RWPE1 (cell line): Measurements from ENCODE around the gene FNIP2.
"Not testable (repeated sequence)": the region's sequence is repeated elsewhere in the genome, so short reads cannot be mapped to it uniquely, and the experiment has no call there.

ENCODE experiments used
- CTCF ChIA-PET: fragments of 350-600 bp; sonication (Branson Sonifier 250); formaldehyde crosslinking; extraction: SDS; loops from one replicate; lab custom pipeline; 2021; lab: Yijun Ruan, JAX
- POLR2A ChIA-PET: fragments of 400-600 bp; formaldehyde crosslinking; extraction: SDS; loops from one replicate; lab custom pipeline; 2020; ENCODE audit warnings: antibody characterized with exemption; ENCODE audit not compliant: low non-redundant PET; lab: Yijun Ruan, JAX
- DNase-seq: peaks from one replicate; pipeline ENCODE4 v3.0.0; 2012; ENCODE audit warnings: low spot score
- H3K27ac ChIP-seq: fragments of 450-650 bp; 2 replicates; pipeline ENCODE4 v1.5.1; 2017
- TF ChIP-seq, protein P1 (sequence below): fragments of 450-650 bp; conservative IDR thresholded peaks from 2 replicates; pipeline ENCODE4 v1.5.1; 2017; ENCODE audit warnings: low read depth, mild to moderate bottlenecking

FNIP2 gene

DNA sequence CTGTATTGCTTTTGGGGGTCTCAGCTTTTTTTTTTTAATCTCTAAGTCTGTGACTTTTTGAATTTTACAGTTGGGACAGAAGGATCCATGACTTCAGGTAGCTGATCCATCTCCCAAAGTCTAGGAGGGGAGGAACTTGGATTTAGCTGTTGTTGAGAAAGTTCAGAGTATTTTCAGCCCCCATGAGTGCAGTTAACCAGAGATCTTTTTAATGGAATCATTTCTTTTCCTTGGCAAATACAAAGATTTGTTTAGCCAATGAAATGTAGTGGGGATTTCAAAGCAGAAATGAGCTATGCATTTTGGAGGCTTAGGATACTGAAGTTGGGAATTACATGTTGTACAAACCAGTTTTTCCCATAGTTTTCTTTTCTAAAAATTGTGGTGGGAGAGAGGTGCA, 18.1 kb downstream of the FNIP2 start:
- TF ChIP-seq, protein P1, sequence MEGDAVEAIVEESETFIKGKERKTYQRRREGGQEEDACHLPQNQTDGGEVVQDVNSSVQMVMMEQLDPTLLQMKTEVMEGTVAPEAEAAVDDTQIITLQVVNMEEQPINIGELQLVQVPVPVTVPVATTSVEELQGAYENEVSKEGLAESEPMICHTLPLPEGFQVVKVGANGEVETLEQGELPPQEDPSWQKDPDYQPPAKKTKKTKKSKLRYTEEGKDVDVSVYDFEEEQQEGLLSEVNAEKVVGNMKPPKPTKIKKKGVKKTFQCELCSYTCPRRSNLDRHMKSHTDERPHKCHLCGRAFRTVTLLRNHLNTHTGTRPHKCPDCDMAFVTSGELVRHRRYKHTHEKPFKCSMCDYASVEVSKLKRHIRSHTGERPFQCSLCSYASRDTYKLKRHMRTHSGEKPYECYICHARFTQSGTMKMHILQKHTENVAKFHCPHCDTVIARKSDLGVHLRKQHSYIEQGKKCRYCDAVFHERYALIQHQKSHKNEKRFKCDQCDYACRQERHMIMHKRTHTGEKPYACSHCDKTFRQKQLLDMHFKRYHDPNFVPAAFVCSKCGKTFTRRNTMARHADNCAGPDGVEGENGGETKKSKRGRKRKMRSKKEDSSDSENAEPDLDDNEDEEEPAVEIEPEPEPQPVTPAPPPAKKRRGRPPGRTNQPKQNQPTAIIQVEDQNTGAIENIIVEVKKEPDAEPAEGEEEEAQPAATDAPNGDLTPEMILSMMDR = no peak
- no peak for DNase-seq
- no peak overlapping the region for H3K27ac ChIP-seq
- ChIA-PET CTCF (no interaction called here), POLR2A (no interaction called here)

DNA sequence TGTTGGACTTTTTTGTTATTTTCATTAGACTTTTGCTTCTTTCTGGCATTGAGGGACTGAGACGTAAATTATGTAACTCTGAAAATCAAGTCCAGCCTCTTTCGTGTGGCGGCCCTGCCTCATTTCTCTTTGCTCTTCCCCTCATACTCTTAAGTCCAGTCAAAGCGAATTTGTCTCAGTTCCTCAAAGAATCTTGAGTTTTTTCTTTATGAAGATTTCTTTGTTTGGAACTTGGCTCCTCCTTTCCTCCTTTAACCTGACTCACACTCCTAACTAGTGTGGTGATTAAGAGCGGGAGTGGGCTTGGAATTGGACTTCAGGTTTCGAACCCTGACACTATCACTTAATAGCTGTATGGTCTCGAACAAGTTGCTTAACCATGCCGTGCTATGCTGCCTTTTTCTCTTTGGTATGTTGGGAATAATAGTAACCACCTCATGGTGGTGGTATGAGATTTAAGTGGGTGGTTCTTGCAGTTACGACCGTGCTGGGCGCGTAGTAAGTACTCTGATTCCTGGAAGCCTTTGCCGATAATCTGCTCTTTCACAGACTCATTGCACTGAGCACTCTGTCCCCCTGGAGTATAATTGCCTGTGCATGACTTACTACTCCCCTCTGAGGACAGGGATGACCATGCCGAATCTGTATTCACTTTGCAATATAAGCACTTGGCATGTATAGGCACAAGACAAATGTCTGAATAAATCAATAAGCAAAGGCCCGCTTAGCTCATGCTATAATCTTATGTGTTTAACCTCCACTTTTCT, 19.1 kb downstream of the FNIP2 start:
- POLR2A ChIA-PET = interaction anchor here (0.6 kb wide), 1 partner anchor 129 kb away, joined by 3 read pairs; no protein-coding TSS in a partner anchor
- CTCF ChIA-PET = interaction anchor here (0.7 kb wide), 1 partner anchor 16 kb away, joined by 4 read pairs; no protein-coding TSS in a partner anchor
- TF ChIP-seq, protein P1 = no peak
- DNase-seq = no peak
- H3K27ac ChIP-seq = no peak overlapping the region

DNA sequence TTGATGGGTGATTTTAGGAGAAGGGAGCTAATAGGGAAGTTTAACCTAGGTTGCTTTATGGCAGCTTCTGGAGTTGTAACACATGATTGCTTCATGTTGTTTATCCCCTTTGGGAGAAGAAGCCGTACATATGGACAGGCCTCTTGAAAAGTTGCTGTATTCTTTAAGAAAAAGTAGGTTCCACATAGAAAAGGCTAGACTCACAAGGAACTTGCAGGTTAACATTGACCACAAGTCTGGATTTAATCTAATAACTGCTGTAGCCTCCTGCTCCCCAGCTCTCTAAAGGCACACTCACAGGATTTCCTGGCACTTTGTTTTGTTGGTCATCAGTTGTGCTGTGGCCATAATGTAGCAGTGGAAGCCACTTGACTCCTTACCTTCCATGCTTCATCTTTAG, 19.7 kb downstream of the FNIP2 start:
- no peak overlapping the region for H3K27ac ChIP-seq
- ChIA-PET CTCF (interaction anchor here (0.7 kb wide), 1 partner anchor 15 kb away, joined by 4 read pairs; no protein-coding TSS in a partner anchor), POLR2A (no interaction called here)
- TF ChIP-seq, protein P1 = no peak
- DNase-seq = no peak

DNA sequence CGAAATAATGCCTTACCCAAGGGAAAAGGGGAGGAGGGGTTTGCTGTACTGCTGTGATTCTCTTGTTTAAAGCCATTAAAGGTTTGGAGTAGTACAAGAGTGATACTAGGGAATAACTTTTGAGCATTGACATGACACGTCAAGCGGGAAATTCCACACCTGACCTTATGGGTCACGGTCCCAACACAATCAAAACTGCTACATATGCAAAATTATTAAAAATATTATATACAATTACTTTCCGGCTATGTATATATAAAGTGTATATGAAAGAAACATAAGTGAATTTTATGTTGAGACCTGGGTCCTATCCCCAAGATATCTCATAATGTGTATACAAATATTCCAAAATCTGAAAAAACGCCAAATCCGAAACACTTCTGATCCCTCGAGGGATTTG, 21.0 kb downstream of the FNIP2 start:
- H3K27ac ChIP-seq = no peak overlapping the region
- DNase-seq = no peak
- CTCF ChIA-PET = no interaction called here
- POLR2A ChIA-PET = no interaction called here
- TF ChIP-seq, protein P1 = no peak

DNA sequence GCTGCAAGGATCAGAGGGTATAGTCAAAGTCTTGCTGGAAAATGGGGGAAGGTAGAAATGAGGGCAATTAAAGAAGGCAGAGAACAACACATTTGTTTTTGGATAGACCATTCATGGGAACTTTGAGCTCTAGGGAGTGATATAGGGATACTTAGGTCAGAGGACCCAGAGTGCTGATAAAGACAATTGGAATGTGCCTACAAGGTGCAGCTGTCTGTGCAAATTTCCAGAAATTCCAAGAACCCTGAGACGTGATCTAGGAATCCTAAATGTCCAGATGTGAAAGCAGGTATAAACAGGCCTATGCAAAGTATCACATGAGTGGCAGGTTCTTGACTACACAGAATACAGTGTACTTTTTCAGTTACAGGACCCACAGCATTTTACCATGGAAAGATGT, 24.2 kb downstream of the FNIP2 start:
- DNase-seq = peak; percentile 78
- H3K27ac ChIP-seq = no peak overlapping the region
- ChIA-PET CTCF (no interaction called here), POLR2A (no interaction called here)
- TF ChIP-seq, protein P1 = no peak

DNA sequence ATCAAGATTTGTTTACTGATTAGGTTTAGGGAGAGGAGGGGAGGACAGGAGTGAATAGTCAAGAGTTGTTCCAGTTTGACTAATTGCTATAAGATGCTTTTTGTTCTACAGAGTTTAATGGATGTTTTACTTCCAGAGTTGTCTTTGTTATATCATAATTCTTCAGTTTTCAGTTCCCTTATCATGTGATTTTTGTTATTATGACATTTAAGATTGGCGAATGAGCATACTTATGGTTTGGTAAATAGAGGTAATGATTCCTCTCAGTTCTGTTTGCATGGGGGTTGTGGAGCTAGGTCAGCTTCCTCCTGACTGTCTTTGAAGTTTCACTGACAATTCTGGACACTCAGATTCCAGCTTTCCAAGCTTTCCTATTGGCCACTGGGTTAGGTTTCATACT, 24.6 kb downstream of the FNIP2 start:
- CTCF ChIA-PET, DNase-seq, H3K27ac ChIP-seq, POLR2A ChIA-PET: not testable (repeated sequence)
